ENCODE data around the gene GJC2.

DNA sequence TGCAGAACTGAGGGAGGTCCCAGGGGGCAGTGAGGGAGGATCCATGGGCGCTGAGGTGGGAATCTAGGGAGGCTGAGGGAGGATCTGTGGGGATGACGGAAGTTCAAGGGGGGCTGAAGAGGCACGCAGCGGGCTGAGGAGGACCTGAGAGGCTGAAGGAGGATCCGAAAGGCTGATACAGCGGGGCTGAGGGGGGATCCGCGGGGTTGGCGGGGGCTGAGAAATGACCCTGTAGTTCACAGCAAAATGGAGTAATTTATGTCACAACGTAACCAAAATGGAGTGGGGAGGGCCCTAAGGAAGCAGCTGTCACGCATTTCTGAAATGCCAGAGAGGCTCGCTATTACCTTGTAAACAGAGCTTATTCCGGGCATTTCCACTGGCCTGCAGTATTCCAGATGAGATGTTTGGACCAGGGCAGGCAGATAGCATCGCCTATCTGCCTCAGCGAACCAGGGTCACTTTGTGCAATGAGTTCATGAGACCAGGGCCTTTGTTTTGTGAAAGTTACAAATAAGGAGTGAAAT is 39.7 kb upstream of the GJC2 start:
- TF ChIP-seq CTCF (IDR thresholded peaks at IDR 0.05): no peak
- no peak for TF ChIP-seq EP300 (IDR thresholded peaks at IDR 0.05)
- no peak for TF ChIP-seq POLR2A (IDR thresholded peaks at IDR 0.05)

Data from tibial nerve (tissue), 4 donors.